IPS DF 4.7 (cell line): ENCODE measurements around the gene RNF212B.
"Not testable (repeated sequence)": the region's sequence is repeated elsewhere in the genome, so short reads cannot be mapped to it uniquely, and the experiment has no call there.

Experiments
- DNase-seq: peaks from one replicate; pipeline ENCODE4 v3.0.0-alpha.2; 2013; ENCODE audit warnings: low spot score; ENCODE audit errors: extremely low read depth

Gene RNF212B

GRCh38 chr14:23237772-23238594 lies at the start of gene RNF212B:
TSS of gene RNF212B (plus strand) at chr14:23237936. CDS start at chr14:23240346, 2,410 bp downstream.
- DNase-seq = peak; percentile 41

- no peak for DNase-seq
Measured at GRCh38 chr14:23193432-23193831, 44.3 kb upstream of the RNF212B start.

GRCh38 chr14:23195552-23196101 lies 42.1 kb upstream of the RNF212B start:
- no peak for DNase-seq

- not testable (repeated sequence) for DNase-seq
Measured at GRCh38 chr14:23196487-23196886, 41.2 kb upstream of the RNF212B start.

- not testable (repeated sequence) for DNase-seq
Measured at GRCh38 chr14:23199141-23199540, 38.6 kb upstream of the RNF212B start.

GRCh38 chr14:23202001-23202400 lies 35.7 kb upstream of the RNF212B start:
- no peak for DNase-seq

GRCh38 chr14:23206422-23207145 lies 31.2 kb upstream of the RNF212B start:
- DNase-seq = no peak

- DNase-seq = no peak
Measured at GRCh38 chr14:23207146-23207540, 30.6 kb upstream of the RNF212B start.

- no peak for DNase-seq
Measured at GRCh38 chr14:23208324-23208723, 29.4 kb upstream of the RNF212B start.

GRCh38 chr14:23209651-23210423 lies 27.9 kb upstream of the RNF212B start:
- DNase-seq = no peak

- DNase-seq = no peak
Measured at GRCh38 chr14:23215421-23215820, 22.3 kb upstream of the RNF212B start.

- DNase-seq = no peak
Measured at GRCh38 chr14:23217032-23218020, 20.4 kb upstream of the RNF212B start.

- no peak for DNase-seq
Measured at GRCh38 chr14:23219075-23219474, 18.7 kb upstream of the RNF212B start.

GRCh38 chr14:23224958-23225357 lies 12.8 kb upstream of the RNF212B start:
- not testable (repeated sequence) for DNase-seq

GRCh38 chr14:23227566-23227965 lies 10.2 kb upstream of the RNF212B start:
- DNase-seq = no peak

- no peak for DNase-seq
Measured at GRCh38 chr14:23228812-23229211, 8.9 kb upstream of the RNF212B start.

GRCh38 chr14:23232241-23232808 lies 5.4 kb upstream of the RNF212B start:
- not testable (repeated sequence) for DNase-seq

GRCh38 chr14:23240661-23241060 lies 2.9 kb downstream of the RNF212B start:
- DNase-seq = no peak

- not testable (repeated sequence) for DNase-seq
Measured at GRCh38 chr14:23241061-23241715, 3.5 kb downstream of the RNF212B start.
